HG03060 (cell line): ENCODE measurements around the gene PER2.
A peak's percentile ranks its signal among the peaks of the same experiment; 100 is the strongest.
"Not testable (repeated sequence)": the region's sequence is repeated elsewhere in the genome, so short reads cannot be mapped to it uniquely, and the experiment has no call there.

Experiments
- ATAC-seq: cut with Tn5 transposase; IDR thresholded peaks from one replicate; pipeline ENCODE4 v1.9.1; 2021; ENCODE audit warnings: low read depth, moderate number of reproducible peaks; ENCODE audit not compliant: unreplicated experiment

PER2 gene, protein sequence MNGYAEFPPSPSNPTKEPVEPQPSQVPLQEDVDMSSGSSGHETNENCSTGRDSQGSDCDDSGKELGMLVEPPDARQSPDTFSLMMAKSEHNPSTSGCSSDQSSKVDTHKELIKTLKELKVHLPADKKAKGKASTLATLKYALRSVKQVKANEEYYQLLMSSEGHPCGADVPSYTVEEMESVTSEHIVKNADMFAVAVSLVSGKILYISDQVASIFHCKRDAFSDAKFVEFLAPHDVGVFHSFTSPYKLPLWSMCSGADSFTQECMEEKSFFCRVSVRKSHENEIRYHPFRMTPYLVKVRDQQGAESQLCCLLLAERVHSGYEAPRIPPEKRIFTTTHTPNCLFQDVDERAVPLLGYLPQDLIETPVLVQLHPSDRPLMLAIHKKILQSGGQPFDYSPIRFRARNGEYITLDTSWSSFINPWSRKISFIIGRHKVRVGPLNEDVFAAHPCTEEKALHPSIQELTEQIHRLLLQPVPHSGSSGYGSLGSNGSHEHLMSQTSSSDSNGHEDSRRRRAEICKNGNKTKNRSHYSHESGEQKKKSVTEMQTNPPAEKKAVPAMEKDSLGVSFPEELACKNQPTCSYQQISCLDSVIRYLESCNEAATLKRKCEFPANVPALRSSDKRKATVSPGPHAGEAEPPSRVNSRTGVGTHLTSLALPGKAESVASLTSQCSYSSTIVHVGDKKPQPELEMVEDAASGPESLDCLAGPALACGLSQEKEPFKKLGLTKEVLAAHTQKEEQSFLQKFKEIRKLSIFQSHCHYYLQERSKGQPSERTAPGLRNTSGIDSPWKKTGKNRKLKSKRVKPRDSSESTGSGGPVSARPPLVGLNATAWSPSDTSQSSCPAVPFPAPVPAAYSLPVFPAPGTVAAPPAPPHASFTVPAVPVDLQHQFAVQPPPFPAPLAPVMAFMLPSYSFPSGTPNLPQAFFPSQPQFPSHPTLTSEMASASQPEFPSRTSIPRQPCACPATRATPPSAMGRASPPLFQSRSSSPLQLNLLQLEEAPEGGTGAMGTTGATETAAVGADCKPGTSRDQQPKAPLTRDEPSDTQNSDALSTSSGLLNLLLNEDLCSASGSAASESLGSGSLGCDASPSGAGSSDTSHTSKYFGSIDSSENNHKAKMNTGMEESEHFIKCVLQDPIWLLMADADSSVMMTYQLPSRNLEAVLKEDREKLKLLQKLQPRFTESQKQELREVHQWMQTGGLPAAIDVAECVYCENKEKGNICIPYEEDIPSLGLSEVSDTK (N-terminal part only)

DNA sequence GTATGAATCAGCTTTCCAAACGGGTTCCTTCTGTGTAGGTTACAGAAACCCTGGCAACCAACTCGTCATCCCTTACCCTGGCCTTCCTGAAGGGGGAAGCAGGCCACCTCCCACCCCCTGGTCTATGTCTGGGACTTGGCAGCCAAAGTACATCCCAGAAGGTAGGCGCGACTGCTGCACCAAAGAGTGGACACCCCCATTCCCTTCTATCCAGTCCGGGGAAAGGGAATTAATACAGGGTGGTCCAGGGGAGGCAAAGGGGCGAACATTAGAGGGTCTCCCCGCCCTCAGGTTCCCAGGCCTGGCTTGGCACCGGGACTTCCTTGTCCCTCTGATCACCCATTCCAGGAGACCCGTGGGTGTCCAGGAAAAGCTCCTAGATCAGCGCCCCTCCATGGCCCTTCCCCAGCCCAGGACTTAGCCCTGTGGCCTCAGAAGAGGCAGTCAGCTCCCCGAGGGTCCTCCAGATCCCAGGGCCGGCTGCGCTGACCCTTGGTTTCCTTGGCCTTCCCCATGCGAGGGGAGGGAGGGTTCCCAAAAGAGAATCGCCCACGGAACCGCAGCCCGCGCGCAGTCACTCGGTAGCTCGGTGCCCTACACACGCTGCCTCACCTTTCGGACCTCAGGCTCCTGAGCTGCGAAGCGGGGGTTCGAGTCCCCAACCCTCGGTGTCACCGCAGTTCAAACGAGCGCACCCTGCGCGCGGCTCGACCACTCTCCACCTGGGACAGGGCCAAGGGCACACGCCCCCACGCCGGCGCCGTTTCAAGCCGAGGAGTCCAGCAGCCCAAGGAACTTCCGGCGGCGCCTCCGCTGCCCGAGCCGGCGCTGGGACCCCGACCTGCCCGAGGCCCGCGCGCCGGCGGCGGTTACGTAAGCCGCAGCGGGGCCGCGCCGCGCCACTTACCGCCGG lies at the start of gene PER2:
Gene PER2 (minus strand): TSS at position 874 of the 913 bp plus-strand sequence. CDS start 10,674 bp downstream, outside the sequence.
- ATAC-seq, result peak; percentile 3

- ATAC-seq, result no peak
Measured at GRCh38 chr2:238337846-238338245, 49.4 kb upstream of the PER2 start.

- ATAC-seq, result no peak
Measured at GRCh38 chr2:238336793-238337444, 48.5 kb upstream of the PER2 start.

DNA sequence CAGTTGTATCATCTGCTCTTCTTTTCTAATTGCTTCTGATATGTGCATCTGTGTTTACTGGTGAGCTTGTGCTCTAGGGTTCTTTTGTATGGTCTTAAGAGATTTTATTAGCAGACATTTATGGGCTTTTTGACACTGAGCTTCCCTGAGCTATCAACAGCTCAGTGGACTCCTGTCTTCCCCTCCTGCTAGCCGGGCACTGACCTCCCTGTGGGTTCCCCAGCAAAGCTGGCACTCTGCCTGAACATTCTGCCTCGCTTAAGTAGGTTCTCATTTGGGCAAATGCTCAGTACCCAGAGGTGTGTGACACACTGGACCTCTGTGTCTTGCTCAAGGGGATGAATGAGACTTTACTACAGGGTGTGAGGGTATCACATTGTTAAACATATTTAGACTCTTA lies 47.7 kb upstream of the PER2 start:
- no peak for ATAC-seq

GRCh38 chr2:238335591-238335990 lies 47.2 kb upstream of the PER2 start:
- not testable (repeated sequence) for ATAC-seq

DNA sequence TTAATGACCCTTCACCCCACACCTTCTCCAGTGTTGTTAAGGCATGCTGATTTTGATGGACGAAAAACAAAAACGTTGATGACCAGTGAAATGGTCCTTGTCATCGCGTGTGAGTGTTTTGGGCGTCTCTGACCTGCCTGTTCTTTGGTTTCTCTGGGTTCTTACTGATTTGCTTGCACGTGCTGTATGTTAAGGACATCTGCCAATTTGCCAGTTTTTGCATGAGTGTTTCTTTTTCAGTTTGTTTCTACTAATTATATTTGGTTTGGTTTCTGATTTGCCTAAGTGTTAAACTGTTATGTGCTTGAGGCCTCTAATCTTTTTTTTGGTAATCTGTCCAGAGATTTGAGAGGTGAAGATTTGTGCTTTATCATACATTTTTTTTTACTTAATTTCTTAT lies 46.5 kb upstream of the PER2 start:
- ATAC-seq, result no peak

- no peak for ATAC-seq
Measured at GRCh38 chr2:238331916-238332315, 43.5 kb upstream of the PER2 start.

DNA sequence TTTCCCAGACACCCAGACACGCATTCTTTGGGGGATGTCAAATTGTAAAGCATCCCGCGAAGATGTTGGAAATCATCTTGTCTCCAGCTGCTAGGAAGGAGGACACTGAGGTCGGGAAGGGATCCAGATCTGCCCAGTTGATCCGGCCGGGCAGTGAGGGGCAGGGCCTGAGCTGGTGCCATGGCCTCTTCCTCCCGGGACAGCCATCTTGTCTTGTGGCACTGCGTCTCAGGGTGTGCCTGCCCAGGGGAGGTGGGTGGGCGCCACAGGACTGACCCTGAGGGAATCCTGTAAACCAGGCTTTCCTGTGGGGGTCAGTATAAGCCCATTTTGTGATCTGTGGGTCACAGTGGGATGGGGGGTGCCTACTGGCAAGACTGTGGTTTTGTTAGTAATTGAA lies 42.0 kb upstream of the PER2 start:
- no peak for ATAC-seq

DNA sequence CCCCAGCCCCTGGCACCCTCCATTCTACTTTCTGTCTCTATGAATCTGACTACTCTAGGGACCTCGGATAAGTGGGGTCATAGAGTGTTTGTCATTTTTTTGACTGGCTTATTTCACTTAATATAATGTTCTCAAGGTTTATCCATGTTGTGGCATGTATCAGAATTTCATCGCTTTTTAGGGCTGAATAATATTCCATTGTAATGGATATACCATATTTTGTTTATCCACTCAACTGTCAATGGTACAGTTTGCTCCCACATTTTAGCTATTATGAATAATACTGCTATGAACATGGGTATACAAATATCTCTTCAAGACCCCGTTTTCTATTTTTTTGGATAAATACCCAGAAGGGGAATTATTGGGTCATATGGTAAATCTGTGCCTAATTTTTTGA lies 39.3 kb upstream of the PER2 start:
- ATAC-seq, result no peak

DNA sequence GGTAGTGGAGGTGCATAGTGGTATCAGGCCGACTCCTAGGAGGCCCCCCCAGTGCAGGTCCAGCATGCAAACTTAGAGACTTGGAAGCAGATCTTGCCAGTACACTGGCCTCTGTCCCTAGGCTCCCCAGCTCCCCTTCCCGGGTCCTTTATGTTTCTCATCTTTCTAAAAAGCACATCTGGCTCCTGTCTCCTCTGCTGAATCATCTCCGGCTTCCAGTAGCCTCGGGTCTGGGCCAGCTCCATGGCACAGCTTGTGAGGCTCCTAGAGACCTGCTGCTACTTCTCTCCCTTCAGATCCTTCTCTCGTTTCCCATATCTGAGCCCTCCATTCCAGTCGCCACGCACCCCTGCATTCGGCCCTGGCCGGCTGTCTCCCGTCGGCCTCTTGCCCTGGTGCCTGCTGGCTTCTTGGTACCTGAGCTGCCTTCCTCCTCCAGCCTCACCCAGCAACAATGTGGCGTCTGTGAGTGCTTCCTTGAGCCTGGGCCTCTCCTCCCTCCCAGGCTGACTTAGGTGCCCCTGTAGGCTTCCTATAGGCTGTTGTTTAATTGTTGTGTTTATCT lies 38.5 kb upstream of the PER2 start:
- no peak for ATAC-seq

DNA sequence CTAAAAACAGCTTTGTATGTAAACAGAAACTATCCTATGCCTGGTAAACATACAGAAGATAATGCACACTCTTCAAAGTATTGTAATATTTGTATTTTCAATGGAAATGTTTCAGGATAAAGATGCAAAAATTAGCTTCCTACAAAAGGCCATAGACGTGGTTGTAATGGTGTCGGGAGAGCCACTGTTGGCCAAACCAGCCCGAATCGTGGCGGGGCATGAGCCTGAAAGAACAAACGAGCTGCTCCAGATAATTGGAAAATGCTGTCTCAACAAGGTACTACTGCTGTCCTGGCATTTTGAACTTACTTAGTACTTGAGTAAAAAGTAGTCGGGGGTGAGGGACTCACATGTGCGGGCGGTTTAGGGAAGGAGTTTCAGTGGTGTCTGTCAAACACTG lies 37.3 kb upstream of the PER2 start:
- no peak for ATAC-seq

DNA sequence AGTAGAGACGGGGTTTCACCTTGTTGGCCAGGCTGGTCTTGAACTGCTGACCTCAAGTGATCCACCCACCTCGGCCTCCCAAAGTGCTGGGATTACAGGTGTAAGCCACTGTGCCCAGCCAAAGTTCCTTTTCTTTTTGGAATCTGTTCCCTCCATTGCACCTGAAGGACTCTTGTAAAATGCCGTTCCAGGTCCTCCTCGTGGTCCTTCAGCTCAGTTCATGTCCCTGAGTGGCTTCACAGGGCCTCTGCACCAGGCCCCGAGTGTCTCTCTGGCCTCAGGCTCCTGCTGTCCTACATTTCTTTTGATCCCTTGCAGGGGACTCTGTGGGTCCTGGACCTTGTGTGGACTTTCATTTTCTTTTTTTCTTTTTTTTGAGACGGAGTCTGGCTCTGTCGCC lies 35.8 kb upstream of the PER2 start:
- ATAC-seq, result not testable (repeated sequence)

GRCh38 chr2:238322001-238322411 lies 33.6 kb upstream of the PER2 start:
- ATAC-seq, result no peak

GRCh38 chr2:238321467-238321866 lies 33.1 kb upstream of the PER2 start:
- no peak for ATAC-seq

- no peak for ATAC-seq
Measured at GRCh38 chr2:238320648-238321281, 32.4 kb upstream of the PER2 start.

GRCh38 chr2:238320246-238320647 lies 31.8 kb upstream of the PER2 start, which contains the start of gene TRAF3IP1:
TRAF3IP1 (plus strand) TSS chr2:238320518; CDS start chr2:238320663, 145 bp downstream.
- ATAC-seq, result no peak

GRCh38 chr2:238315031-238315595 lies 26.7 kb upstream of the PER2 start:
- no peak for ATAC-seq

GRCh38 chr2:238314576-238314975 lies 26.2 kb upstream of the PER2 start:
- ATAC-seq, result no peak
